HepG2 (cell line): ENCODE results near the gene TBX5. TPM values are rescaled to one million over a fixed set of nuclear protein-coding genes. Genes with fewer than 3 reads are reported as not detected.

Experiments used
- ATAC-seq: fragments of 200-7000 bp; cut with Tn5 transposase; 3 replicates; pipeline ENCODE4 v1.9.1; 2020; ENCODE audit warnings: mild to moderate bottlenecking, moderate library complexity
- BruUV-seq: library from RNA; stranded (reverse); fragments of 400-500 nt; replicated peaks from 2 replicates; lab custom pipeline; 2021; lab: Mats Ljungman, UMichigan
- CTCF ChIA-PET: fragments of 300-600 bp; formaldehyde crosslinking; extraction: SDS; loops from one replicate; lab custom pipeline; 2021; ENCODE audit warnings: low total read pairs, inconsistent platforms, low intra/inter-chr PET ratio; lab: Yijun Ruan, JAX
- POLR2A ChIA-PET: fragments of 350-600 bp; sonication (Branson Sonifier 250); formaldehyde crosslinking; loops from one replicate; lab custom pipeline; 2020; ENCODE audit warnings: antibody characterized with exemption, inconsistent platforms; lab: Yijun Ruan, JAX
- DNase-seq: peaks from one replicate; pipeline ENCODE4 v3.0.0-alpha.2; 2015; ENCODE audit warnings: low spot score
- FAIRE-seq: peaks from 3 replicates; lab custom pipeline; 2011; peaks lifted over from hg19 to GRCh38; lab: Jason Lieb, UNC
- H2AFZ ChIP-seq: one replicate; pipeline ENCODE4 v1.6.1; 2011; ENCODE audit warnings: low read length, inconsistent platforms
- H3K27ac ChIP-seq: fragments of 300-600 bp; 3 replicates; pipeline ENCODE4 v1.8.0; 2011; ENCODE audit warnings: mixed run types, mild to moderate bottlenecking, mixed read lengths, low read length, inconsistent platforms; ENCODE audit not compliant: insufficient read depth; ENCODE audit errors: extremely low read length
- H3K27me3 ChIP-seq, 2 experiments: fragments of 200-600 bp in 1 of 2; 2 replicates in 1 of 2; 3 replicates in 1 of 2; pipeline versions ENCODE4 v1.6.0 to v1.8.0; 2011; ENCODE audit warnings: low read length in 2 of 2, mild to moderate bottlenecking in 2 of 2, moderate library complexity in 2 of 2, inconsistent platforms in 1 of 2; ENCODE audit not compliant: insufficient read depth in 2 of 2, control insufficient read depth in 1 of 2
- H3K36me3 ChIP-seq, 2 experiments: fragments of 200-600 bp in 1 of 2; replicated peaks in 1 of 2; 2 replicates in 1 of 2; 3 replicates in 1 of 2; pipeline versions ENCODE4 v1.5.1 to v1.8.0; 2011; ENCODE audit warnings: low read length in 2 of 2, inconsistent platforms in 1 of 2; ENCODE audit not compliant: insufficient read depth in 2 of 2, control insufficient read depth in 1 of 2
- H3K4me1 ChIP-seq: 2 replicates; pipeline ENCODE4 v1.5.1; 2012; ENCODE audit warnings: low read length, inconsistent platforms; ENCODE audit not compliant: insufficient read depth
- H3K4me2 ChIP-seq: 2 replicates; pipeline ENCODE4 v1.6.0; 2011; ENCODE audit warnings: low read depth, low read length, inconsistent platforms
- H3K4me3 ChIP-seq, 3 experiments: fragments of 200-600 bp in 1 of 3; sonication (generic), shearing (Covaris generic) in 1 of 3; replicated peaks in 1 of 3; 2 replicates each; pipeline ENCODE4 v1.5.1; 2011 to 2016; ENCODE audit warnings: low read length in 3 of 3, inconsistent platforms in 2 of 3, low read depth in 2 of 3, mild to moderate bottlenecking in 2 of 3, control low read depth in 1 of 3, mixed read lengths in 1 of 3; ENCODE audit not compliant: insufficient read depth in 1 of 3
- H3K79me2 ChIP-seq: one replicate; pipeline ENCODE4 v1.6.1; 2011; ENCODE audit warnings: low read length, inconsistent platforms; ENCODE audit not compliant: insufficient read depth
- H3K9ac ChIP-seq: 2 replicates; pipeline ENCODE4 v1.6.0; 2011; ENCODE audit warnings: mild to moderate bottlenecking, low read depth, low read length, inconsistent platforms; ENCODE audit not compliant: insufficient read depth
- H3K9me3 ChIP-seq: 2 replicates; pipeline ENCODE4 v1.5.1; 2012; ENCODE audit warnings: mild to moderate bottlenecking, low read length
- H4K20me1 ChIP-seq: 2 replicates; pipeline ENCODE4 v1.6.0; 2011; ENCODE audit warnings: inconsistent platforms, mild to moderate bottlenecking, low read length, moderate library complexity; ENCODE audit not compliant: insufficient read depth
- BORCS8-MEF2B ChIP-seq: sonication (generic); formaldehyde crosslinking; IDR thresholded peaks from 2 replicates; pipeline ENCODE4 v1.8.0; 2022; ENCODE audit warnings: mild to moderate bottlenecking, missing genetic modification reagents
- HNF4G ChIP-seq, 2 experiments: sonication (generic) in 1 of 2; formaldehyde crosslinking in 1 of 2; IDR thresholded peaks; 2 replicates each; pipeline versions ENCODE4 v1.4.0 to v1.6.1; 2011 to 2020; ENCODE audit warnings: borderline replicate concordance in 2 of 2, low read depth in 2 of 2, mild to moderate bottlenecking in 2 of 2, low read length in 1 of 2, missing genetic modification reagents in 1 of 2, moderate library complexity in 1 of 2
- PTBP1 ChIP-seq: fragments of 200-400 bp; formaldehyde crosslinking; IDR thresholded peaks from 2 replicates; pipeline ENCODE4 v1.6.1; 2018; ENCODE audit warnings: low read length, low read depth; ENCODE audit not compliant: poor library complexity, severe bottlenecking
- TBL1XR1 ChIP-seq: fragments of 150-350 bp; IDR thresholded peaks from 2 replicates; pipeline ENCODE4 v1.6.1; 2014; ENCODE audit warnings: borderline replicate concordance, low read length; ENCODE audit not compliant: partially characterized antibody
- ZNF407 ChIP-seq: sonication (generic); formaldehyde crosslinking; IDR thresholded peaks from one replicate; pipeline ENCODE4 v1.5.1; 2020; ENCODE audit warnings: mild to moderate bottlenecking, missing genetic modification reagents; ENCODE audit errors: not compliant biosample characterization
- ZNF704 ChIP-seq: sonication (generic); formaldehyde crosslinking; IDR thresholded peaks from 2 replicates; pipeline ENCODE4 v1.8.1; 2023; ENCODE audit warnings: mild to moderate bottlenecking, inconsistent platforms, moderate library complexity, missing genetic modification reagents, borderline replicate concordance
- ZNF782 ChIP-seq: sonication (generic); formaldehyde crosslinking; IDR thresholded peaks from 2 replicates; pipeline ENCODE4 v1.4.0; 2020; ENCODE audit warnings: missing genetic modification reagents, mild to moderate bottlenecking, borderline replicate concordance
- ZSCAN29 ChIP-seq: sonication (generic); formaldehyde crosslinking; conservative IDR thresholded peaks from 2 replicates; pipeline ENCODE4 v1.4.0; 2020; ENCODE audit warnings: mild to moderate bottlenecking, missing genetic modification reagents
- WGBS: methylation state at CpG from one replicate; pipeline ENCODE4 v1.1.6; 2017; ENCODE audit warnings: low lambda C conversion rate; 5-methylcytosine and 5-hydroxymethylcytosine counted together
- in situ Hi-C: cut with HindIII; loops from 2 replicates; pipeline ENCODE4 v1.10.0; 2017; ENCODE audit warnings: low pct_unique_long_range_greater_than_20kb; ENCODE audit not compliant: extremely low pct_ligation_motif_present
- intact Hi-C: fragments of 100-400 bp; cut with micrococcal nuclease; formaldehyde crosslinking; loops from one replicate; pipeline ENCODE4 v1.10.0; 2022; ENCODE audit not compliant: unreplicated experiment
- polyA plus RNA-seq, 8 experiments: library from polyadenylated mRNA; depleted of rRNA in 3 of 8; stranded (reverse) in 7 of 8; unstranded in 1 of 8; fragments of >200 nt; fragmentation: Illumina TruSeq in 4 of 8; extraction: Trizol in 4 of 8; gene quantifications; 2 replicates each; pipeline versions ENCODE4 v1.2.1 to v1.2.3, GENCODE V29; 2011 to 2016; ENCODE audit warnings: low read depth in 4 of 8, missing spikeins in 1 of 8, mixed read lengths in 1 of 8; ENCODE audit not compliant: insufficient read depth in 1 of 8
- total RNA-seq, 5 experiments: library from RNA; depleted of rRNA; stranded (reverse); fragments of >200 nt; fragmentation: Illumina TruSeq; extraction: Trizol; gene quantifications; 2 replicates each; pipeline ENCODE4 v1.2.3, GENCODE V29; 2016; ENCODE audit warnings: low read depth in 1 of 5
- TF ChIP-seq, protein P1 (sequence below): sonication (generic); formaldehyde crosslinking; IDR thresholded peaks from 2 replicates; pipeline ENCODE4 v1.4.0; 2020; ENCODE audit warnings: mild to moderate bottlenecking, missing genetic modification reagents
- TF ChIP-seq, protein P2 (sequence below): sonication (generic); formaldehyde crosslinking; IDR thresholded peaks from 2 replicates; pipeline ENCODE4 v1.8.0; 2022; ENCODE audit warnings: missing genetic modification reagents, mild to moderate bottlenecking, borderline replicate concordance

Gene TBX5
- total and polyA plus RNA-seq, 2 of the 13 experiments (the other 11 are each of a cell fraction or from before 2014, with no cell fraction given) = not detected

- Histone ChIP-seq H3K4me2 (no peak overlapping the region), H2AFZ (no peak overlapping the region), H3K9me3 (no peaks in the 10 kb centered on the region), H3K36me3 (no peaks in the 10 kb centered on the region), H3K27ac (no peak overlapping the region), H3K79me2 (no peaks in the 10 kb centered on the region), H4K20me1 (no peaks in the 10 kb centered on the region), H3K9ac (no peak overlapping the region), H3K4me3 (no peak overlapping the region), H3K4me1 (no peaks in the 10 kb centered on the region), H3K27me3 (peaks cover 6 to 86% of the 10 kb centered on the region in 2 experiments; a peak in 4 of 5 replicates)
- POLR2A ChIA-PET = no interaction called here
- DNase-seq (no peak), ATAC-seq (no peak), FAIRE-seq (no peak)
- 13% methylated on average over 15 of the region's 19 CpGs for WGBS
- in situ Hi-C loops (no loop called here), intact Hi-C loops (no loop called here)
- no TSS peak for BruUV-seq
- CTCF ChIA-PET = no interaction called here
- TF ChIP-seq ZSCAN29 (CRISPR knock-in tag) (no peak), PTBP1 (no peak), ZNF407 (CRISPR knock-in tag) (no peak), BORCS8-MEF2B (CRISPR knock-in tag) (no peak), HNF4G (IDR thresholded peaks at IDR 0.05; ENCODE audit: borderline replicate concordance, low read depth, low read length) (no peak), HNF4G (CRISPR knock-in tag; IDR thresholded peaks at IDR 0.05; ENCODE audit: borderline replicate concordance, low read depth) (no peak), ZNF782 (CRISPR knock-in tag) (no peak), TBL1XR1 (no peak), ZNF704 (CRISPR knock-in tag) (no peak)
- TF ChIP-seq, protein P1, sequence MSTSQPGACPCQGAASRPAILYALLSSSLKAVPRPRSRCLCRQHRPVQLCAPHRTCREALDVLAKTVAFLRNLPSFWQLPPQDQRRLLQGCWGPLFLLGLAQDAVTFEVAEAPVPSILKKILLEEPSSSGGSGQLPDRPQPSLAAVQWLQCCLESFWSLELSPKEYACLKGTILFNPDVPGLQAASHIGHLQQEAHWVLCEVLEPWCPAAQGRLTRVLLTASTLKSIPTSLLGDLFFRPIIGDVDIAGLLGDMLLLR (CRISPR knock-in tag) = no peak
- TF ChIP-seq, protein P2, sequence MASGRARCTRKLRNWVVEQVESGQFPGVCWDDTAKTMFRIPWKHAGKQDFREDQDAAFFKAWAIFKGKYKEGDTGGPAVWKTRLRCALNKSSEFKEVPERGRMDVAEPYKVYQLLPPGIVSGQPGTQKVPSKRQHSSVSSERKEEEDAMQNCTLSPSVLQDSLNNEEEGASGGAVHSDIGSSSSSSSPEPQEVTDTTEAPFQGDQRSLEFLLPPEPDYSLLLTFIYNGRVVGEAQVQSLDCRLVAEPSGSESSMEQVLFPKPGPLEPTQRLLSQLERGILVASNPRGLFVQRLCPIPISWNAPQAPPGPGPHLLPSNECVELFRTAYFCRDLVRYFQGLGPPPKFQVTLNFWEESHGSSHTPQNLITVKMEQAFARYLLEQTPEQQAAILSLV = no peak
These were observed 8.8 kb downstream of the TBX5 start for GRCh38 chr12:114396869-114397719.
